ENCODE data around the gene PLXNB2.

Gene PLXNB2

DNA sequence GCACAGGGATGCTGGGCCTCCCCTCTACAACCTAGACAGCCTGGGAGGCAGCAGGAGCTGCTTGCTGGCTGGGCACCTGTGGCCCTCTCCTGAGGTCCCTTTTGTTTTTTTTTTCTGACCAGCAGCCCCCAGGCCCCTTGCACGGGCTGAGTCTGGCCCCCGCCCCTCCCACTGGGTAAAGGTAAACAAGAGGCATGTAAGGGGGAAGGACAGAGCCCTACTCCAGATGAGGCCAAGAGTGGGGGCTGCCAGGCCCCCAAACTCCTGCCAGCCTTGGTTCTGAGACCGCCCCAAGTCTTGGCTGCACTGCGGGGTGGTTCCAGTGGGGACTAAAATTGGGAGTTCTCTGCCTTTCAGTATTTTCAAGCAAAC, 9.2 kb downstream of the PLXNB2 start:
- no peak for DNase-seq (ENCODE audit: low read depth, low spot score)

DNA sequence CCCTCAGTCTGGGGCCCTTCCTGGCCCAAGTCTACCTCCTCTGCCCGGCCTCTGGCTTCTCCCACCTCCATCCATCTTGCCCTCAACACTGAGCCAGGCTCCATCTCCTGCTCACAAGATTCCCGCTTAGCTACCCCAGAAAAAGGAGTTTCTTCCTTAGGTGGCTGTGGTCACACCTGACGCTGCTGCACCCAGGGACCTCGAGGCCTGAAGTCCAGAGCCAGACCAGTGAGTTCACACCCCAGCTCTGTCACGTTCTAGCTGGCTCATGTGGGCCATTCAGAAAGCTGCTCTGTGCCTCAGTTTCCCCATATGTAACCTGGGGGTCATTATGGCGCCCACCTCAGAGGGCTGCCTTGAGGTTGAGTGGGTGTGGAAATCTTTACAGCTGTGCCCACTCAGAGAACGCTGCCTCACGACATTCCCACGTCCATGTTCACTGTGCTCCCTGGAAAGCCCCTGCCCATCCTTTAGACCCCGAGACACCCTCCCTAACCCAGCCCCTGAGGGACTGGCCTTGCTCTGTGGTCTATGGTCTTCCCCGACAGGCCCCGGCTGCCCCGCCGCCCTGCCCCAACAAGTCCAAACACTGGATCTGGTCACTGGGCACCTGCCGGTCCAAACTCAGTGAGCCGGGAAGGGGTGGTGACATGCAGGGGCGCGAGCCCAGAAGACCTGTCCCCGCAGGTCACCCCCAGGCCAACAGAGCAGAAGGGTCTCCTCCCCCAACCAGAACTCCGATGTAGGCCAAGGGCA, 9.8 kb downstream of the PLXNB2 start:
- DNase-seq (ENCODE audit: low read depth, low spot score), result no peak

DNA sequence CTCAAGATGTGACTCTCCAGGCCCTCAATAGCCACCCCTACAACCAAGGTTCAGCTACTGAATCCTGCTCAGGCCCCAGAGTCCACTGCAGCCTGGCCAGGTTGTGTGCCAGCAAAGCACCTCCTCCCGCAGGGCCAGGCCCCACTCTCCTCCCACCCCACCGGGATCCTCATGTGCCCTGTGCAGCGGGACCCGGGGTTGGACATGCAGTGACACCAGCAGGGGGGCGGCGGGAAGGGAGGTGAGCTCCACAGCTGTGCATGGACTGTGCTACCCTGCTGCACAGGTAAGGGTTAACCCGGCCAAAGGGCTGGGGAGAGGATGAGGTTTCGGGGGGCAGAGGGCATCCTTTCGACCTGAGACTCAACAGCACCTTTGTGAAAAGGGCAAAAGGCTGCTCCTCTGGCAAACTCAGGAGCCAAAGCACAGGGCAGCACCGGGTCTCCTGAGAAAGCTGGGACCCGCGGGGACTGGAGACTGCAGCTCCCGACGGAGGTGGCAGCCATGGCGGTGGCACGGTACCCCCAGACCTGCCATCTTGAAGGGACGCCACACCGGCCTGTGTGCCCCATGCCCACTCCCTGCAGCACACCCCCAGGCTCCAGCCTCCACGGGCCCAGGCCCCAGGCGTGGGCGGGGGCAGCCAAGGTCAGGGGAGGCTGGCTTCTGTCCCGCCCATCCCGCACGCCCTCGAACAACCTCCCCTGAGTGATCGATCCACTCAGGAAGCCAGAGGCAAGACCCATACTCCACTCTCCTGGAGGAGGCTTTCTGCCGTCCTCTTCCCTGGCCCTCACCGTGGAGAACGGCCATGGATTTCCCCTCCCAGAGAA, 10.6 kb downstream of the PLXNB2 start:
- DNase-seq (ENCODE audit: low read depth, low spot score), result no peak

DNA sequence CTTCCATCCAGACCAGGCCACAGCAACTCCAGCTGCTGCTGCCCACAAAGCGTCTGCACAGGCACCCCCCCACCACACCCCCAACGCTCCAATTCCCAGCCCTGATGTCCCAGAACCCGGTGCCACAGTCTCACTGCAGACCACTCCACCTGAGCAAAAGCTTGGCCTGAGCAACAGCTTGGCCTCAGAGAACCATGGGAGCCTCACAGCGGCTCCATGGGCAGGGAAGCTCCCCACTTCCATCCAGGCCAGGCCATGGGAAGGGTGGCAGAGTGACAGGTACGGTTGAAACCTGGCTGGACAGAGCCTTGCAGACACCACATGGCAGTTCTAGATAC, 13.2 kb downstream of the PLXNB2 start:
- no peak for DNase-seq (ENCODE audit: low read depth, low spot score)

DNA sequence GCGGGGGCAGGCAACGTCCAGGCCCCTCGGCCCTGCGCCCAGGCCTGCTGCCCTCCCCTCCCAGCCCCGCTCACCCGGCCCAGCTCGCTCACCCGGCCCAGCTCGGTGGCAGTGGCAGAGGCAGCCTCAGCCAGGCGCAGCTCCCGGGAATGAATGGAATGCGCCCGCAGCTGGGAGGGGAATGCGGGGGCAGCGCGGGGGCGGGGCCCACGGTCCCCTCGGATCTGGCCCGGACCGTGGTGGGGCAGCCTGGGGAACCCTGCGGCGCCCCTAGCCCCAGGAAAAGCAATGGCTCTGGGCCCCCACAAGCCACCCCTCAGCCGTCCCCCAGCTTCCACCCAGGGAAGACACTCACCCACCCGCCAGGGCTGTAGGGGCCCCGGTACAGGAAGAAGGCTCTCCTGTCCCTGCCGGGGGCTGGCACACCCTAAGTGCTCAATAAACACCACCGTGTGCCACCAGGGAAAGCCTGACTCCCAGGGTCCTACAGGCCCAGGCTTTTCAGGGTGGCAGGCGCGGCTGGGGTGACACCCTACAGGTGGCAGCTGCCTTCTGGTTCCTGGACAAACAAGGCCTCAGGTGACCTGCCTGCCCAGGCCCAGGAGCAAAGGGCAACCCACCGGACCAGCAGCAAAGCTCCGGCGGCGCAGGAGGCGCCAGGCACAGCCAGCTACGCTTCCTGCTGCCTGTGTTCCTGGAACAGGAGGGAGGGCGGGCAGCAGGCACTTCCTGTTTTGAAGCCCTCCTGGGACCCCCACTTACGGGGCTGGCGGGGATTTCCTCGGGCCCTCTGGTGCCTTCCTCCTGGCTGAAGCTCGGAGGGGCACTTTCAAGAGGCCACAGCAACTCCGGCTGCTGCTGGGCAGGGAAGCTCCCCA, 13.8 kb downstream of the PLXNB2 start:
- no peak for DNase-seq (ENCODE audit: low read depth, low spot score)

DNA sequence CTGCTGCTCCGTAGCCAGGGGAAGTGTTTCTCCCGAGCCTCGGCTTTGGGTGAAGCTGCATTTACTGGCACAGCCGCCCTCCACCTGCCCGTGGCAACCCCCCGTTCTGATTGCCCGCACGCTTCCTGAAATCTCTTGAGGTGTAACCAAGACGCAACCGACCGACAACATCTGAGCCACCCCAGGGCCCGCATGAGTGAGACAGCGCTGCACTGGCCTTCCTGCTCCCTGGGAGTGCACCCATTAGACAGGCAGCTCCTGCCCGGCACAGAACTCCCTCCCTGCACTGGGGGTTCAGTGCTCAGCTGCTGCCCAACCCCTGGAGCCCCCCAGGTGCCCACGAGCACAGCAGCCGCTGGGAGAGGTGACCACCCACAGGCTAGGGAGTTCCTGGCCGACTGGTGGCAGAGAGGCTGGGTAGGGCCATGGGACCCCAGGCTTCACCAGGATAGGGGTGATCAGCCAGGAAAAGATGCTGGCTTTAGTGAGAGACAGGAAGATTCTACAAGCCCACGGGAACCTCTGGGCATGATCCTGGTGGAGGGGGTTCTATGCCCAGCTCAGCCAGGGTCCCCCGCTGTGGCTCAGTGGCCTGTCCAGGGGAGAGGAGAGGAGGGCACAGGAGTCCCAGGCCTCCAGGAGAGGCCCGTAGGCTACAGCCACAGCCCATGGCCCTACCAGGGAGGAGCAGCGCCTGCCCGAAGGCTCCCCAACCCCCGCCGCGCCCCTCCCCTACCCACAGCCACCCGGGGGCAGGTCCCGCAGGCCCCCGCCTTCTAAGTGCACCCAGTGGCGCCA, 14.6 kb downstream of the PLXNB2 start:
- no peak for DNase-seq (ENCODE audit: low read depth, low spot score)

DNA sequence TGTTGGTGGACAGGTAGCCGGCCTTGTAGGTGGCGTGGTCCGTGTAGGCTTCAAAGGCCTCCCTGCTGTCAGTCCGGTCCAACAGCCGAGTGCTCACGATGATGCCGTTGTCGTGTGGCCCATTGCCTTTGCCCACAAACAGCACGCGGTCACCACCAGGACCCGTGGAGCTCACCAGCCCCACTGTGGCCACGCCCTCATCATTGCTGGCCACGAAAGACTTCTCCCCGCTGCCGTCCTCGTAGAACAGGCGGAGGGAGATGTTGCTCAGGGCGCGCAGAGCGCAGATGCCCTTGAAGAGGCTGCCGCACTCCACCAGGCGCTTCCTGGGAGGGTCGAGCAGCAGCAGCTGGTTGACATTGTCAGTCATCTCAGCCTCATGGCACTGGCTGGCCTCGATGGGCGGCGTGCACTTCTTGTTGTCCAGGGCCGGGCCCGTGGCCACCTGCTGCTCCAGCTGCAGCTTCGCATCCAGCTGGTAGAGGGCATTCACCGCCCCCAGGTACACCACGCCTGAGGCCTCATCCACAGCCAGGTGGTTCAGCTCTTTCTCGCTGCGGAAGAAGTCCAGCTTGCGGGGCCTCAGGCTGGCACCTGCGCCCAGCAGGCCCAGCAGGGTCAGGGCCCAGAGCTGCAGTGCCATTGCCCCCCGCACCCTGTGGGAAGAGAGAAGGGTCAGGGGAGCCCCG, 17.4 kb downstream of the PLXNB2 start:
- DNase-seq (ENCODE audit: low read depth, low spot score), result no peak

DNA sequence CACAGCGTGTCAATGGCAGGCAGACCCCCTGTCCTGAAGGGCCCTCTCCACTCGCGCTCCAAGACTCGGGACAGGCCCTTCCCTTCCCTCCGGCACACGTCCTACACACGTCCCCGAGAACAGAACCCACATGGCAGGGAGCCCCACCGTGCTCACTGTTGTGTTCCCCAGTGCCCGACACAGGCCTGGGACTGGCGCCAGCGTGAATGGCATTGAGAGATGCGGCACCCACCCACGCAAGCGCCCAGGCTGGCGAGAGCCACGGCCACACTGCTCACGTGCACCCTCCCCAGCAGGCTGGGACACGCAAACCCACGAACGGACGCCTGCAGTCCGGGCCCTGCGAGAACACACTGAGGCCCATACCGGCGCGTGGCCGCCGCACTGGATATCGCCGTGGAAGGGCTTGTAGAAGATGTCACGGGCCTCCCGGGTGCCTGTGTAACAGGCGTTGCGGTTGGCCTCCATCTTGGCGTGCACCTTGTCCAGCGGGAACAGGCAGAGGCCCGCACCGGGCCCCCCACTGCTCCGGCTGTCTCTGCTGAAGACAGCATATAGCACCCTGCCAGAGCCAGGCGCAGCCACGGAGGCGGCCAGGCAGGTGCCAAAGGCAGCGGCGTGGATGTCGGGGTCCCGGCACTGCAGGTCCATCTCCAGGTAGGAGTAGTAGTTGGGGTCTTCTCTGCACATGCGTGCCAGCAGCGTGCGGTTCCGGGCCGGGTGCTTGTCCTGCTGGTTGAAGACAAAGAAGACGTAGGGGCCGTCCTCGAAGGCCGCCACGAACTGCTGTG, 18.1 kb downstream of the PLXNB2 start:
- no peak for DNase-seq (ENCODE audit: low read depth, low spot score)

DNA sequence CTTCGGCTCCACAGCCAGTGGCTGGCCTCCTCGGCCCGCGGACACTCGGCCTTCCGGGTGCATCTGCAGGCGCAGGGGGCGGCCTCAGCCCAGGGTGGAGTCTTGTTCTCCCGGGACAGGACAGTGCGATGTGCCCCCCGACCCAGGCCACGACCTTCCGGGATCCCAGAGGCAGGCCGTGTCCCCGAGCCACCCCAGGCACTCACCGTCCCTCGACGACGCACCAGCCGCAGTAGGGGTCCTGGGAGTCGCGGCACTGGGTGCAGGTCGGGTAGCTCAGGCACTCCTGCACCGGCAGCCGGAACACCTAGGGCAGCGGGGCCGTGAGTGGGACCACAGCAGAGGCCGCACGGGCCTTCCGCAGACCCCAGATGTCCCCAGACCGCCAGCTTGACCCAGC, 19.7 kb downstream of the PLXNB2 start:
- no peak for DNase-seq (ENCODE audit: low read depth, low spot score)

DNA sequence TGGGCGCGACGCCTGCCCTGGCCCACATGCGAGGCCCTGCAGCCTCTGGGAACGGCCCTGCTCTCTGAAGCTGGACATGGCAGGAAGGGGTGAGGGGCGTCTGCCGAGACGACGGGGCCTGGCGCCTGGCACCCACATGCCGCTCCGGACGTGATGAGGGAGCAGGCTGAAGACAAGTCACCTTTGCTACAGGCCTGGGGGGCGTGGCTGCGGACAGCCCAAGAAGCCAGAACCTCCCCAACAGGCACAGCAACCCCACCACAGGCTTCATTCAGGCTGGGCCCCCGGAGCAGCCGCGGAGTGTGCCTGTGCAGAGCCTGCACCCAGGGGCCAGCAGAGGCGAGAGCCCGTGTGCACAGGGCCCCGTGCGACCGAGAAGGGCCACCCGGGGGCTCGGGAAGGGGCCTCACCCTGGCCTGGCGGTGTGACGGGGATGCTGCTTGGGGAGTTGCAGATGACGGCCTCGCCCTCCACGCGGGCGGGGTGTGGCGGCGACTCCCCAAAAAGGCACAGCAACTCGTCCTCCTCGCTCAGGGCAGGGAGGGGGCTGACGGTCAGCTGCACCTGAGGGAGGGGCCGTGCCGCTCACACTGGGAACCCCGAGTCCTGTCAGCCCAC, 20.6 kb downstream of the PLXNB2 start:
- no peak for DNase-seq (ENCODE audit: low read depth, low spot score)

DNA sequence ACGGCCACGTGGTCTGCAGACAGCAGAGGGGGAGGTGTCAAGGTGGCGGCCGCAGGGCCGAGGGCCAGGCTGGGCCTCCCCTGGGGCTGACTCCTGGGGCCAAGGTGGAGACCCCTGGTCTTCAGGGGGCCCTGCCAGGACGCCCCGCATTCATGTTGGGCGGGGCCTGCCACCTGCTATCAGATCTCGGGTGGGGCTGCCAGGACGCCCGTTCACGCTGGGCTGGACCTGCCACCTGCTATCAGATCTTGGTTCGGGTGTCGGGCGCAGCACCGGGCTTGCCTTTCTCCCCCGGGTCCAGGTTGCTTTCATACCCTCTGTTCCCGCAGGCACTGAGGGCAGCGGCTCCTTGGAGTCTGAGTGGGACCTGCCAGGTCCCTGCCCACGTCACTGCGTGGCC, 21.2 kb downstream of the PLXNB2 start:
- no peak for DNase-seq (ENCODE audit: low read depth, low spot score)

DNA sequence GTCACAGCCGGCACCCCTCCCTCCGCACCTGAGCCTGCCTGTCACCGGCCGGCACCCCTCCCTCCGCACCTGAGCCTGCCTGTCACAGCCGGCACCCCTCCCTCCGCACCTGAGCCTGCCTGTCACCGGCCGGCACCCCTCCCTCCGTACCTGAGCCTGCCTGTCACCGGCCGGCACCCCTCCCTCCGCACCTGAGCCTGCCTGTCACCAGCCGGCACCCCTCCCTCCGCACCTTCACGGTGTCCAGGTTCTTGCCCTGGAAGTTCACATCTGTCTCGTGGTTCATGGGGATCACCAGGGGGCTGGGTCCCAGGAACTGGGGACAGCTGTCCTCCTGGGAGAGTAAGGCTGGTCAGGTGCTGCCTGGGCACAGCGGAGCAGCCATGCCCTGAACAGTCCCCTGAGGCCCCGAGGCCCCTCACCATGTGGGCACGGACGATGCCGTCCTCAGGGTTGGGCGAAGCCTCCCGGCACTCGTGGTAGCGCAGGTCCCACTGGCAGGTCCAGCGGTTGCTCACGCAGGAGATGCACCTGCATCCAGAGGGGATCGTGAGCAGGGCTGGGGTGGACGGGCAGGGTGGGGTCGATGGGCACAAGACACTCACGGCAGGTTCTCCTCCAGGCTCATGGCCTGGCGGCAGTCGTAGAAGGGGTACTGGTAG, 21.7 kb downstream of the PLXNB2 start:
- DNase-seq (ENCODE audit: low read depth, low spot score), result no peak

DNA sequence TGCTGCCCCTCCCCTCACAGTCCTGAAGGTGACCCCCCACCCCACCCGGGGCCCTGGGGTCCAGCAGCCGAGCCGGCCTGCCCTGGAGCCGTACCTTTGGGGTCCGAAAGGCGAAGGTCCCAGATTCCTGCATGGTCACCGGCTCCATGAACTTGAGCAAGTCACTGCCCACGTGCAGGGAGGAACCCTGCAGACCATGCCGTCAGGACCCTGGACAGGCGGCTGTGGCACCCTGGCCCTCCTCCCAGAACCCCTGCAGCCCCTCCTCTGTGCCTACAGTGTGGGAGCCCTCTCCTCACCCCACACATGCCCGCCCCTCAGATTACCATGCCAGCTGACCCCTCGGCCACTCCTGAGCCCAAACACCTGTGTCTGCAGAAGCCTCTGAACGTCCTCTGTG, 23.0 kb downstream of the PLXNB2 start:
- DNase-seq (ENCODE audit: low read depth, low spot score), result no peak

DNA sequence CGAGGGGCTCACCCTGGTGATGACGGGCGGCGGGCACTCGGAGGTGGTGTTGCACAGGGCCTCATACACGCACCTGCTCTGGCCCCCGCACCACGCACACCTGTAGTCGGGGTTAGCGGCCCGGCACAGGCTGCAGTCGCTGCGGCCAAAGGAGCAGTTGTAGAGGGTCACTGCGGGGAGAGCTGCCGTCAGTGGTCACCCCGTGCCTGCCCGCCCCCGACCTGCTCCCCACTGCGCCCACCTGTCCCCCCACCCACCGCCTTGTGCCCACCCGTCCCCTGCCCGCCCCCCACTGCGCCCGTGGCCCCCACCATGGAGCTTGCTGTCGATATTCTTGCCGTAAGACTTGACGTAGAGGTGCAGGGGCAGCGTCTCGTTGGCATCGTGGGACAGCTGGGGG, 23.6 kb downstream of the PLXNB2 start:
- DNase-seq (ENCODE audit: low read depth, low spot score), result no peak

DNA sequence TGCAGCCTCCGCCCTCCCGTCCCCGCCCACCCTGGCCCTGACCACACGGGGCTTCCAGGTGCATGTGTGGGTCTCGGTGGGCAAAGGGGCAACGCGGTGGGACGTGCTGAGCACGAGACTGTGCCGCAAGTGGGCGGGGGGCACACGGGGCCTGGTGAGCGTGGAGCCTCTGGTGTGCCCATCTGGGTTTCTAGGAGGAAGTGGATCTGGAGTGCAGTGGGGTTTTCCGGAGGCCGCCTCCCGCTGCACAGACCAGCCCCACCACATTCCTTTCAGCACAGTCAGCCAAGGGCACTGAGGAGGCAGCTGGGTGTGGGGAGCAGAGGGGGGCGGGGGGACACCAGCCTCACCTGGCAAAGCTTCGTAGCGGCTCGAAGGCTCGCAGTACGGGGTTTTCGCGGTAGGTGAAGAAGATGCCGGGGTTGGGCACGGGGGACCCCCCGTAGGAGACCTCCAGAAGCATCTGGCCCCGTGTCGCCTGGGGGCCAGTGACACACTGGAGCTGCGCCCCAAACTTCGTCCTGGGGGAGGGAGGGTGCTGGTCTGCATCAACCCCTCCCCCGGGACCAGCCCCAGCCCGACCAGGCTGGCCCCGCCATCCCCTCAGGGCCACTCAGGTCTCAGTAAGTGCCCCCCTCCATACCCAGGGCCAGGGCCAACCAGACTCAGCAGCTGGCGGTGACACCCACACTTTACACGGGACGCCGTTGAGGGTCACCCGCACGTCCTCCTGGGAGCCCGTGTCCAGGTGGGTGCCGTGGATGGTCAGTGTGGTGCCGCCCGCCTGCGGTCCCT, 24.9 kb downstream of the PLXNB2 start:
- no peak for DNase-seq (ENCODE audit: low read depth, low spot score)

DNA sequence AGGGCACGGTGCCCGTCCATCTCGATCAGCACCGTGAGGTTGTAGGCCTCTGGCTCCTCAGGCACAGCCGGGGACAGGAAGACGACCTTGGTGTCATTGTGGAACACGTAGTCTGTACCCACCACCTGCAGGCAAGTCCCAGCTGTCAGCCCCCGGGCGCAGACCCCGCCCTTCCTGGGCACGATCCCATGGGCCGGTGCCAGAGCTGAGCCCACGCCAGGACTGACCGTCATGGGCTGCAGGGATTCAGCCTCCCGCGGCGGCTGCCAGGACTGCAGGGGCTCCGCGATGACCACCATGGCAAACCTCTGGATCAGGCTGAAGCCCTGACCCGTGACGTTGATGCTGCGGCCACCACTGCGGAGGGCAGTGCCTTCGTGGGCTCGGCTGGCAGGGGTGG, 25.5 kb downstream of the PLXNB2 start:
- no peak for DNase-seq (ENCODE audit: low read depth, low spot score)

DNA sequence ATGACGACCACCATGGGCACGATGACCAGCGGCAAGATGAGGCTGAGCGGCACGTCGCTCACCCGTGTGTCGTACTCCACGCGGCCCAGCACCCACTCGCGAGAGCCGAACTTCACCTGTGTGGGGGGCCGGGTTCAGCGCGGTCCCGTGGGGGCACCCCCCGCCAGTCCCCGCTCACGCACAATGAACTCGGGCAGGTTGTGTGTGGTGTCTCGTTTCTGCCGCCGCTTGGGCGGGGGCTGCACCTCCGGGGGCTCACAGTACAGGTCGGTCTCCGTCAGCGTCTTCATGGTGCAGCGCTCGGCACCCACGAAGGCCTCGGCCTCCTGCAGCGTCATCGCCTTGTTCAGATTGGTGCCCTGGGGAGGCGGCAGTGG, 26.1 kb downstream of the PLXNB2 start:
- DNase-seq (ENCODE audit: low read depth, low spot score), result no peak

DNA sequence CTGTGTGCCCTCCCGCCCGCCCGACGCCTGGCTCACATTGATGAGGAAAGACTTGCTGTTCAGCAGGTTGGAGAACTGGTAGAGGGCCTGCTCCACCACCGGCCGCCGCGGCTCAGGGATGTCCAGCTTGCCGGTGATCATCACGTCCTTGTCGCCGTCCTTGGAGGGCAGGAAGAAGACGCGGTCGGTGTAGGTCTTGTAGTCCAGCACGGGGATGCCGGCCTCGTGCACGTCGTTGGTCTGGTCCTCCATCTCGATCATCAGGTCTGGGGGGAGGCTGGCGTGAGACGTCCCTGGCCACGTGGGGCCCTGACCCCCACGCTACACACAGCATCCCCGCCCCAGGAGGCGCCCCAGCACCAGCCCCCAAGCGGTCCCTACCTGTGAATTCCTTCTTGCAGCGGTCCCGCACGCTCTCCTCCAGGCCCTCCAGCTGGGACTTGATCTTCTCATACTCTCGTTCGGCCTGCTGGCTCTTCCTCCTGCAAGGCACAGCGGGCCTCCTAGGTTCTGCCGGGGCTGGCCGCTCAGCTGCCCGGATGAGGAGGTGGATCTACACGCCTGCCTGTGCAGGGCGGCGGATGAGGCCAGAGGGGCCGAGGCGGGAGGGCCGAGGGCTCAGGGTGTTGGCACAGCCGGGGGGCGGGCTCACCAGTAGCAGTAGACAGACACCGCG, 26.6 kb downstream of the PLXNB2 start:
- DNase-seq (ENCODE audit: low read depth, low spot score), result no peak
